HG02588 (cell line): ENCODE measurements around the gene NAP1L1.
"Not testable (repeated sequence)": the region's sequence is repeated elsewhere in the genome, so short reads cannot be mapped to it uniquely, and the experiment has no call there.

Experiments
- ATAC-seq: cut with Tn5 transposase; IDR thresholded peaks from one replicate; pipeline ENCODE4 v1.9.1; 2021; ENCODE audit warnings: mild to moderate bottlenecking, moderate library complexity; ENCODE audit not compliant: unreplicated experiment

Gene NAP1L1

GRCh38 chr12:75996861-75997447 is 87.5 kb downstream of the NAP1L1 start:
- ATAC-seq: no peak

DNA sequence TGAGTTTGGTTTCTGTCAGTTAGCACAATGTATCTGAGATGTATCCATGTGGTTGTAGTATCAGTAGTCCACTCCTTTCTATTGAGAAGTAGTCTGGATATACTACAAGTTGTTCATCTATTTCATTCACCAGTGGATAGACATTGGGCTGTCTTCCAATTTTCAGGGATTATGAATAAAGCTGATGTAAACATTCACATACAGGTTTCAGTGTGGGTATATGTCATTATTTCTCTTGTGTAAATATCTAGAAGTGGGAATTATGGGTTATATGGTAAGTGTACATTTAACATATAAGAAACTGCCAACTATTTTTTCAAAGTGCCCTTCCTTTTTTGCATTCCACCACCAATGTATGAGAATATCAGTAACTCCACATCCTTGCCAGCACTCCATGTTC is 88.8 kb downstream of the NAP1L1 start:
- no peak for ATAC-seq

DNA sequence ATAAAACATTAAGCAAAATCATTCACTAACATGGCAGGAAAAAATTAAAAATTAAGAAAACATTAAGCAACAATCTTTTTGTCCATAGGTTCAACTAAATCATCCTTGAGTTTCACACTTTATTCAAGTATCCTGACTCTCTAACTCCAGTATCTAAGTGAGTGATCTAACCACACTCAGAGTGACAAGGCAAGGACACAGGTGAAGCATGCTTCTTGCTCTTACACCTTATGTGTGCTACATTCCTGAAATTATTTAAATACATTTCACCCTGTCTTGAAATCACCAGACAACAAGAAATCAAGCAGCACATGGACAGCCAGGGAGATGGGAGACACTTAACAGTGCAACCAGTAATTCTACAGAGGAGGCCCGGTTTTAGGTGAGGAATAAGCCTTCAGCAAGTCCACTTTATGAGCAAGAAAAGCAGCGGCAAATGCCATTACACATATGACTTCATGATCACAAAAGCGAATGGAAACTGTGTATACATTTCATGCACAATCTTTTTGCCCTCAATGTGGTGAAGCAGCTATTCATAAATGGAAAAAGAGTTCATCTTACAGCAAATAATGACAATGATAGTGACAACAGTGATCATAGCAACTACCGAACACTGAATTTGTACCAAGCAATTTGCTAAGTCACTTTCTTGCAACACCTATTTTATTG is 90.3 kb downstream of the NAP1L1 start:
- ATAC-seq: no peak

GRCh38 chr12:75991753-75992152 is 92.7 kb downstream of the NAP1L1 start:
- no peak for ATAC-seq

DNA sequence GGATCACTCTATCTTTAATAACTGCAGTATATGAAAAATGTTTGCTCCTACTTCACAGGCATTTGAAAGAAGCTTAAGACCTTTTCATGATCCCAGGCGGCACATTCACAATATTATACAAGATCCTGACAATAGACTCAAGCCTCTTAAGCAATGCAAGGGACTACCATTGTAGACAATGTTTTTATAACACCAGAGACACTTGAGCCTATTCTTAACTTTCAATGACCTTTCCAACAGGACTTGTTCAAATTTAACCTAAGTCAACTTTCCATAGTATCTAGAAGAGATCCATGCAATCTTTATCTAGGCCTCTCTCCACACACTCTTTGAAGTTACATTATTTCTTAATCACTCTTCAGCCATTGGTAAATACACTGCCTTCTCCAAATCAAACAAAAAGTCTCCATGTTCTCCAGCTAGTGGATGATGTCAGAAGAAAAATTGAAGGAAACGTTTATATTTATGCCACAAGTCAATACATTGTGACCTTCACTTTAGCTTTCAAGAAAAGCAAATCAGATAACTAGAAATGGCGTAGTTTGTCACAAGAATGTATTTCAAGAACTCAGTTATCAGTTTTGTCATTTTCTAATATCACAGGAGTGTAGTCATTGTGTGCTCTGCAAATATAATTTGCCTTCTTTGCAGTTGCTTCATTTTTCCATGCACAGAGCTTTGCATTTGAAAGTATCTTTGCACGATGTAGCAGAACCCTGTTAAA is 94.1 kb downstream of the NAP1L1 start:
- no peak for ATAC-seq

DNA sequence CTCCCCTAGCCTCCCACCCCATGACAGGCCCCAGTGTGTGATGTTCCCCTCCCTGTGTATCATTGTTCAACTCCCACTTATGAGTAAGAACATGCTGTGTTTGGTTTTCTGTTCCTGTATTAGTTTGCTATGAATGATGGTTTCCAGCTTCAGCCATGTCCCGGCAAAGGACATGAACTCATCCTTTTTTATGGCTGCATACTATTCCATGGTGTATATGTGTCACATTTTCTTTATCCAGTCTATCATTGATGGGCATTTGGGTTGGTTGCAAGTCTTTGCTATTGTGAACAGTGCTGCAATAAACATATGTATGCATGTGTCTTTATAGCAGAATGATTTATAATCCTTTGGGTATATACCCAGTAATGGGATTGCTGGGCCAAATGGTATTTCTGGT is 96.8 kb downstream of the NAP1L1 start:
- ATAC-seq: not testable (repeated sequence)
